H9 (cell line): Measurements from ENCODE around the gene MAPK14. TPM values are rescaled to one million over a fixed set of nuclear protein-coding genes. Genes with fewer than 3 reads are reported as not detected.

Source experiments
- DNase-seq: peaks from one replicate; pipeline ENCODE4 v3.0.0-alpha.2; 2017
- H2AFZ ChIP-seq: one replicate; pipeline ENCODE4 v1.6.1; 2013; ENCODE audit warnings: mild to moderate bottlenecking, low read length, control low read depth, moderate library complexity
- H2AK5ac ChIP-seq: 2 replicates; pipeline ENCODE4 v1.6.1; 2013; ENCODE audit warnings: low read length, control low read depth, mixed read lengths; ENCODE audit not compliant: insufficient read length
- H2BK120ac ChIP-seq: one replicate; pipeline ENCODE4 v1.6.1; 2013; ENCODE audit warnings: low read depth, mild to moderate bottlenecking, low read length, control low read depth, inconsistent platforms; ENCODE audit not compliant: poor library complexity, severe bottlenecking
- H2BK12ac ChIP-seq: 2 replicates; pipeline ENCODE4 v1.6.1; 2013; ENCODE audit warnings: low read length, control low read depth, mixed read lengths, low read depth; ENCODE audit not compliant: insufficient read length
- H2BK15ac ChIP-seq: 2 replicates; pipeline ENCODE4 v1.6.1; 2013; ENCODE audit warnings: low read depth, low read length, control low read depth
- H2BK20ac ChIP-seq: one replicate; pipeline ENCODE4 v1.6.1; 2013; ENCODE audit warnings: low read depth, mild to moderate bottlenecking, low read length, control low read depth, inconsistent platforms; ENCODE audit not compliant: poor library complexity, severe bottlenecking
- H2BK5ac ChIP-seq: 2 replicates; pipeline ENCODE4 v1.6.1; 2013; ENCODE audit warnings: low read length, control low read depth, mixed read lengths; ENCODE audit not compliant: insufficient read length
- H3K14ac ChIP-seq: 2 replicates; pipeline ENCODE4 v1.6.1; 2013; ENCODE audit warnings: low read length, control low read depth; ENCODE audit not compliant: insufficient read depth
- H3K18ac ChIP-seq: 2 replicates; pipeline ENCODE4 v1.6.1; 2013; ENCODE audit warnings: low read depth, mild to moderate bottlenecking, mixed read lengths, low read length, control low read depth; ENCODE audit not compliant: insufficient read length
- H3K23ac ChIP-seq: 2 replicates; pipeline ENCODE4 v1.6.1; 2013; ENCODE audit warnings: low read length, control low read depth, mixed read lengths, low read depth; ENCODE audit not compliant: insufficient read length
- H3K23me2 ChIP-seq: 2 replicates; pipeline ENCODE4 v1.6.1; 2013; ENCODE audit warnings: low read depth, mild to moderate bottlenecking, mixed read lengths, low read length, control low read depth; ENCODE audit not compliant: insufficient read length, poor library complexity, severe bottlenecking
- H3K27ac ChIP-seq: 2 replicates; pipeline ENCODE4 v1.5.1; 2013; ENCODE audit warnings: low read length, control low read depth, mixed read lengths, low read depth; ENCODE audit not compliant: insufficient read length
- H3K27me3 ChIP-seq: 2 replicates; pipeline ENCODE4 v1.6.1; 2013; ENCODE audit warnings: low read length, control low read depth, inconsistent platforms; ENCODE audit not compliant: insufficient read depth
- H3K4ac ChIP-seq: 2 replicates; pipeline ENCODE4 v1.6.1; 2013; ENCODE audit warnings: low read depth, mild to moderate bottlenecking, control low read depth, inconsistent platforms, low read length, moderate library complexity
- H3K4me1 ChIP-seq: 2 replicates; pipeline ENCODE4 v1.6.1; 2013; ENCODE audit warnings: low read length, control low read depth, inconsistent platforms; ENCODE audit not compliant: insufficient read depth
- H3K4me2 ChIP-seq: 2 replicates; pipeline ENCODE4 v1.6.1; 2013; ENCODE audit warnings: low read length, control low read depth, mixed read lengths; ENCODE audit not compliant: insufficient read length, insufficient read depth
- H3K56ac ChIP-seq: 2 replicates; pipeline ENCODE4 v1.6.1; 2013; ENCODE audit warnings: low read depth, mild to moderate bottlenecking, mixed read lengths, low read length, control low read depth; ENCODE audit not compliant: insufficient read length
- H3K79me1 ChIP-seq: 2 replicates; pipeline ENCODE4 v1.6.1; 2013; ENCODE audit warnings: low read depth, mild to moderate bottlenecking, moderate library complexity, low read length, control low read depth, inconsistent platforms; ENCODE audit not compliant: insufficient read depth, poor library complexity, severe bottlenecking
- H3K79me2 ChIP-seq: 2 replicates; pipeline ENCODE4 v1.6.1; 2013; ENCODE audit warnings: low read length, control low read depth, inconsistent platforms; ENCODE audit not compliant: insufficient read depth
- H3K9ac ChIP-seq: 2 replicates; pipeline ENCODE4 v1.6.1; 2013; ENCODE audit warnings: low read length, control low read depth, mixed read lengths; ENCODE audit not compliant: insufficient read length; ENCODE audit errors: extremely low read depth
- H3K9me3 ChIP-seq: one replicate; pipeline ENCODE4 v1.6.1; 2013; ENCODE audit warnings: low read depth, low read length, inconsistent platforms; ENCODE audit not compliant: control insufficient read depth
- H3T11ph ChIP-seq: one replicate; pipeline ENCODE4 v1.6.1; 2013; ENCODE audit warnings: mild to moderate bottlenecking, low read length, control low read depth, inconsistent platforms
- H4K20me1 ChIP-seq: one replicate; pipeline ENCODE4 v1.6.1; 2013; ENCODE audit not compliant: control insufficient read depth, insufficient read length, insufficient read depth
- H4K5ac ChIP-seq: 2 replicates; pipeline ENCODE4 v1.6.1; 2013; ENCODE audit warnings: low read depth, mild to moderate bottlenecking, mixed read lengths, low read length, control low read depth; ENCODE audit not compliant: insufficient read length
- H4K8ac ChIP-seq: replicated peaks from 2 replicates; pipeline ENCODE4 v1.6.1; 2013; ENCODE audit warnings: low read length, control low read depth, mixed read lengths, low read depth; ENCODE audit not compliant: insufficient read length
- H4K91ac ChIP-seq: 2 replicates; pipeline ENCODE4 v1.6.1; 2013; ENCODE audit warnings: low read depth, mild to moderate bottlenecking, moderate library complexity, mixed read lengths, low read length, control low read depth; ENCODE audit not compliant: insufficient read length
- H3K27ac Mint-ChIP-seq, 3 experiments: 2 replicates in 2 of 3; 3 replicates in 1 of 3; pipeline ENCODE4 v1.8.0; 2020 to 2021; ENCODE audit warnings: mixed read lengths in 3 of 3, mild to moderate bottlenecking in 1 of 3, moderate library complexity in 1 of 3
- H3K27me3 Mint-ChIP-seq: 2 replicates; pipeline ENCODE4 v1.8.0; 2021; ENCODE audit warnings: low read depth, mild to moderate bottlenecking, moderate library complexity, mixed read lengths
- H3K36me3 Mint-ChIP-seq, 3 experiments: 2 replicates in 2 of 3; 3 replicates in 1 of 3; pipeline ENCODE4 v1.8.0; 2020 to 2021; ENCODE audit warnings: low read depth in 3 of 3, mixed read lengths in 3 of 3; ENCODE audit not compliant: insufficient read depth in 1 of 3
- H3K4me1 Mint-ChIP-seq, 2 experiments: 2 replicates each; pipeline ENCODE4 v1.8.0; 2020; ENCODE audit warnings: mixed read lengths in 2 of 2
- H3K4me3 Mint-ChIP-seq, 2 experiments: 2 replicates in 1 of 2; 3 replicates in 1 of 2; pipeline ENCODE4 v1.8.0; 2020 to 2021; ENCODE audit warnings: mild to moderate bottlenecking in 2 of 2, mixed read lengths in 2 of 2, moderate library complexity in 1 of 2
- H3K9me3 Mint-ChIP-seq, 2 experiments: 2 replicates in 1 of 2; 3 replicates in 1 of 2; pipeline ENCODE4 v1.8.0; 2020; ENCODE audit warnings: mild to moderate bottlenecking in 2 of 2, mixed read lengths in 2 of 2, moderate library complexity in 1 of 2
- CTCF ChIP-seq: fragments of 200-600 bp; sonication (generic); conservative IDR thresholded peaks from 3 replicates; pipeline ENCODE4 v1.8.0; 2021; ENCODE audit warnings: antibody characterized with exemption, mild to moderate bottlenecking
- WGBS: extraction: QIAGEN DNeasy Blood & Tissue Kit; methylation state at CpG from one replicate; pipeline ENCODE4 v1.1.7; 2013; ENCODE audit warnings: missing lambda C conversion rate, low lambda C conversion rate, mixed read lengths; ENCODE audit not compliant: insufficient read length; ENCODE audit errors: extremely low coverage; 5-methylcytosine and 5-hydroxymethylcytosine counted together
- total RNA-seq: library from RNA; stranded (reverse); gene quantifications from 2 replicates; pipeline ENCODE4 v1.2.1, GENCODE V29; 2021

MAPK14 gene
- total RNA-seq, 1 experiment from 2014 or later, result 40.5 TPM

GRCh38 chr6:36110050-36110449, 82.4 kb downstream of the MAPK14 start:
- Histone ChIP-seq H3K27ac (no peak overlapping the region), H2AFZ (no peak overlapping the region), H4K5ac (no peak overlapping the region), H3K56ac (no peak overlapping the region), H3K18ac (no peak overlapping the region), H3K23ac (no peak overlapping the region), H2BK20ac (no peak overlapping the region), H3K9ac (no peak overlapping the region), H3K79me2 (no peaks in the 10 kb centered on the region), H2AK5ac (no peak overlapping the region), H2BK15ac (no peak overlapping the region), H2BK5ac (no peak overlapping the region), H2BK12ac (no peak overlapping the region), H3K23me2 (no peaks in the 10 kb centered on the region), H3K4ac (no peak overlapping the region), H3K14ac (no peak overlapping the region), H3K4me1 (no peaks in the 10 kb centered on the region), H3K4me2 (no peak overlapping the region), H4K20me1 (no peaks in the 10 kb centered on the region), H3K27me3 (no peaks in the 10 kb centered on the region), H3K79me1 (no peaks in the 10 kb centered on the region), H4K8ac (no peak overlapping the region), H2BK120ac (no peak overlapping the region), H3K9me3 (no peaks in the 10 kb centered on the region), H3T11ph (no peak overlapping the region), H4K91ac (no peak overlapping the region)
- Mint-ChIP-seq H3K36me3 (peaks cover 5 to 36% (median 16%) of the 10 kb centered on the region in 3 experiments), H3K4me3 (no peak overlapping the region), H3K27me3 (no peaks in the 10 kb centered on the region), H3K9me3 (no peaks in the 10 kb centered on the region), H3K27ac (no peak overlapping the region), H3K4me1 (peaks cover 8 to 9% of the 10 kb centered on the region in 2 experiments; a peak in 2 of 4 replicates)
- WGBS, result no CpG with 5 or more reads among the region's 3 CpGs
- TF ChIP-seq CTCF, result no peak
- no peak for DNase-seq
